OCI-LY3 (cell line): ENCODE measurements around the gene SNX27.
"Not testable (repeated sequence)": the region's sequence is repeated elsewhere in the genome, so short reads cannot be mapped to it uniquely, and the experiment has no call there.

Experiments
- H2AFZ ChIP-seq: fragments of 200-600, 300-600 bp; shearing (Covaris generic); 2 replicates; pipeline ENCODE4 v1.6.0; 2014; ENCODE audit warnings: antibody characterized with exemption, low read depth, low read length
- H3K27ac ChIP-seq: fragments of 200-600, 300-600 bp; sonication (generic); 2 replicates; pipeline ENCODE4 v1.5.1; 2014; ENCODE audit warnings: mild to moderate bottlenecking, low read length, moderate library complexity, mixed read lengths
- H3K27me3 ChIP-seq: fragments of 200-600, 300-600 bp; sonication (generic); 2 replicates; pipeline ENCODE4 v1.6.1; 2014; ENCODE audit warnings: low read depth, low read length, mixed read lengths
- H3K36me3 ChIP-seq: fragments of 200-600, 300-600 bp; sonication (generic); replicated peaks from 2 replicates; pipeline ENCODE3; 2014; ENCODE audit warnings: low read depth, low read length, mixed read lengths
- H3K4me1 ChIP-seq: fragments of 300-600, 200-600 bp; sonication (generic); 2 replicates; pipeline ENCODE4 v1.6.1; 2014; ENCODE audit warnings: low read length, mixed read lengths
- H3K4me2 ChIP-seq: fragments of 200-600, 300-600 bp; sonication (generic); 2 replicates; pipeline ENCODE4 v1.6.1; 2014; ENCODE audit warnings: low read length, mixed read lengths
- H3K4me3 ChIP-seq: fragments of 300-600, 200-600 bp; sonication (generic); 2 replicates; pipeline ENCODE4 v1.5.1; 2014; ENCODE audit warnings: antibody characterized with exemption, mild to moderate bottlenecking, low read length, moderate library complexity
- H3K79me2 ChIP-seq: fragments of 300-600, 200-600 bp; shearing (Covaris generic); 2 replicates; pipeline ENCODE4 v1.6.1; 2014; ENCODE audit warnings: mild to moderate bottlenecking, low read length, mixed read lengths
- H3K9ac ChIP-seq: fragments of 300-600, 200-600 bp; shearing (Covaris generic); 2 replicates; pipeline ENCODE4 v1.6.0; 2014; ENCODE audit warnings: mild to moderate bottlenecking, low read length, moderate library complexity
- H3K9me3 ChIP-seq: fragments of 200-600, 300-600 bp; shearing (Covaris generic); 2 replicates; pipeline ENCODE4 v1.6.1; 2014; ENCODE audit warnings: low read length, mixed read lengths; ENCODE audit not compliant: insufficient read depth
- H4K20me1 ChIP-seq: fragments of 200-600, 300-600 bp; sonication (generic); 2 replicates; pipeline ENCODE4 v1.6.1; 2016; ENCODE audit warnings: low read length, mixed read lengths; ENCODE audit not compliant: insufficient read depth
- CTCF ChIP-seq: fragments of 200-600, 300-600 bp; sonication (generic); IDR thresholded peaks from 2 replicates; pipeline ENCODE4 v1.5.1; 2014; ENCODE audit warnings: antibody characterized with exemption, low read length, low read depth
- EZH2phosphoT487 ChIP-seq: fragments of 200-600 bp; shearing (Covaris generic); IDR thresholded peaks from 2 replicates; pipeline ENCODE4 v1.6.1; 2018; ENCODE audit warnings: antibody characterized with exemption, mixed run types, low read depth

Gene SNX27

GRCh38 chr1:151653397-151653796, 41.5 kb downstream of the SNX27 start:
- H3K27ac ChIP-seq: no peak overlapping the region
- no peak overlapping the region for H2AFZ ChIP-seq
- peaks cover 26% of the 10 kb centered on the region for H3K36me3 ChIP-seq
- TF ChIP-seq CTCF: no peak
- H3K9ac ChIP-seq: no peak overlapping the region
- H3K4me2 ChIP-seq: no peak overlapping the region
- H4K20me1 ChIP-seq: no peaks in the 10 kb centered on the region
- no peaks in the 10 kb centered on the region; the same call in 1 of the 2 replicates for H3K79me2 ChIP-seq
- no peaks in the 10 kb centered on the region for H3K27me3 ChIP-seq
- H3K9me3 ChIP-seq: no peaks in the 10 kb centered on the region
- H3K4me1 ChIP-seq: no peaks in the 10 kb centered on the region
- no peak overlapping the region for H3K4me3 ChIP-seq

DNA sequence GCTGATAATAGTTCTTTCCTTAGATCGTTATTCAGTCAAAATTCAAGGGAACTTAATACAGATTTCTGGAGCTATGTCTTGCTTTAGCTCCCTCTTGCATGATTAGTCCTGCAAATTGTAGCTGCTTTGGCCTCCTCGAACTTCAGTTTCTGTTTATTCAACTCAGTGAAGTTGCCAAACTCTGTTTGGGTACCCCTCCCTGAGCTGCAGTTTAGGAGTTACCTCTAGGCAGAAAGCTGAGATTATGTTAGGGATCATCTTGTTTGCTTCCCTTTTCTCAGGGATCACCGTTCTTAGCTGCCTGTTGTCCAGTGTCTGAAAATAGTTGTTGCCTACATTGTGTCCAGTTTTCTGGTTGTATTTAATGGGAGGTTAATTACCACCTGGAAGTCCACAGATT, 43.5 kb downstream of the SNX27 start:
- Histone ChIP-seq H3K4me2 (no peak overlapping the region), H3K9me3 (no peaks in the 10 kb centered on the region), H3K9ac (no peak overlapping the region), H3K4me3 (no peak overlapping the region), H2AFZ (no peak overlapping the region), H3K36me3 (peaks cover 24% of the 10 kb centered on the region), H3K27ac (no peak overlapping the region), H4K20me1 (no peaks in the 10 kb centered on the region), H3K79me2 (no peaks in the 10 kb centered on the region; the same call in 1 of the 2 replicates), H3K27me3 (no peaks in the 10 kb centered on the region), H3K4me1 (no peaks in the 10 kb centered on the region)
- TF ChIP-seq CTCF: no peak
- no peak for TF ChIP-seq EZH2phosphoT487

DNA sequence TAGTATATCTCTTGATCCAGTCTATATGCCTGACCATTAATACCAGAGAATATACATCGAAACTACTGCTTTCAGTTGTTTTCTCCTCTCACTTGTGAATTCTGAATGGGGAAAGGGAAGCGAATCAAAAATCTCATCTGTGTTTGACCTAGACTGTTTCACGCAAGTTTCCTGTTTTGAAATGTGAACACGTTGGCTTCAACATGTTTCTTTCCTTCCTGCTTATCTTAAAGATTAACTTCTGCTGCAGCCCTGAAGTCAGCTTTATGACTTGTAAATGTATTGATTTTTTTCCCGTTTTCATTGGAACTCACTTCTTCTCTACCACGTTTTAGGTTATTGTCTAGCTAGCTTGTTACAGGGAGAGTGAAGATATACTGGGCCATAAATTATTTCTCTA, 49.9 kb downstream of the SNX27 start:
- H3K4me1 ChIP-seq: peaks cover 11% of the 10 kb centered on the region
- no peaks in the 10 kb centered on the region for H4K20me1 ChIP-seq
- H3K27me3 ChIP-seq: no peaks in the 10 kb centered on the region
- H3K4me3 ChIP-seq: no peak overlapping the region
- H3K9ac ChIP-seq: no peak overlapping the region
- H3K79me2 ChIP-seq: no peaks in the 10 kb centered on the region
- no peaks in the 10 kb centered on the region for H3K9me3 ChIP-seq
- peaks cover 22% of the 10 kb centered on the region for H3K36me3 ChIP-seq
- H3K27ac ChIP-seq: peak overlapping the region; percentile 22
- TF ChIP-seq CTCF: no peak
- TF ChIP-seq EZH2phosphoT487: no peak
- H3K4me2 ChIP-seq: peak overlapping the region; percentile 29
- no peak overlapping the region for H2AFZ ChIP-seq

DNA sequence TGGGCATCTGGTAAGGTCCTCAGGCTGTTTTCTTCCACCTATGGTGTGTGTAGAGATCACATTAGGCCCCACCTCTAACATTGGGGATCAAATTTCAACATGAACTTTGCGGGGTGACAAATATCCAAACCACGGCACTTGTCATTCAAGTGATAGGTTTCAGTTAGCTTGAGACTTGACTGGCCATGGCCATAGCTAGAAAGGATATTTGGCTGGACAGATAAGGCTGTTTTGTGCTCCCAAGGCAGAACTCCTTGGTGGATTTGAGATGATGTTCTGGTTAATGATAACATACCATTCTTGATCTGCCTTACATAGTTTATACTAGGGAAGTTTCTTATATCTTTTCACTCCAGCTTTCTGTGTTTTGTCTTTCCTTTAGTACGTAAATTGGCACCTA, 56.2 kb downstream of the SNX27 start:
- Histone ChIP-seq H3K36me3 (peaks cover 14% of the 10 kb centered on the region), H3K27ac (no peak overlapping the region), H3K9me3 (no peaks in the 10 kb centered on the region), H3K4me1 (no peaks in the 10 kb centered on the region), H3K79me2 (no peaks in the 10 kb centered on the region), H3K27me3 (no peaks in the 10 kb centered on the region), H3K4me2 (no peak overlapping the region), H2AFZ (no peak overlapping the region), H4K20me1 (no peaks in the 10 kb centered on the region), H3K4me3 (no peak overlapping the region), H3K9ac (no peak overlapping the region)
- no peak for TF ChIP-seq CTCF

DNA sequence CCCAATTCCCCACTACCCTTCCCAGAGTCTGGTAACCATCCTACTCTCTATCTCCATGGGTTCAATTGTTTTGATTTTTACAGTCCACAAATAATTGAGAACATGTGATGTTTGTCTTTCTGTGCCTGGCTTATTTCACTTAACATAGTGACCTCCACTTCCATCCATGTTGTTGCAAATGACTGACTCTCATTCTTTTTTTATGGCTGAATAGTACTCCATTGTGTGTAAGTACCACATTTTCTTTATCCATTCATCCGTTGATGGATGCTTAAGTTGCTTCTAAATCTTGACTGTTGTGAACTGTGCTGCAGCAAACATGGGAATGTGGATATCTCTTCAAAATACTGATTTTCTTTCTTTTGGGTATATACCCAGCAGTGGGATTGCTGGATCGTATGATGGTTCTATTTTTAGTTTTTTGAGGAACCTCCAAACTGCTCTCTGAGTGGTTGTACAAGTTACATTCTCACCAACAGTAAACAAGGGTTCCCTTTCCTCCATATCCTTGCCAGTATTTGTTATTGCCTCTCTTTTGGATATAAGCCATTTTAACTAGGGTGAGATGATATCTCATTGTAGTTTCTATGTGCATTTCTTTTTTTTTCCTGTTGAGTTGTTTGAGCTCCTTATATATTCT, 58.3 kb downstream of the SNX27 start:
- H3K79me2 ChIP-seq, H3K9ac ChIP-seq, H3K4me2 ChIP-seq, H3K4me3 ChIP-seq, H3K9me3 ChIP-seq, H4K20me1 ChIP-seq, H2AFZ ChIP-seq, H3K27ac ChIP-seq, H3K27me3 ChIP-seq, H3K4me1 ChIP-seq: not testable (repeated sequence)
- peaks cover 12% of the 10 kb centered on the region for H3K36me3 ChIP-seq
